HFFc6 (cell line): ENCODE data around the gene GZMM. TPM values are rescaled to one million over a fixed set of nuclear protein-coding genes. Genes with fewer than 3 reads are reported as not detected.

Experiments used
- DNase-seq: peaks from one replicate; pipeline ENCODE4 v3.0.0-alpha.2; 2018
- H3K27ac Mint-ChIP-seq: 2 replicates; pipeline ENCODE4 v1.8.0; 2020; ENCODE audit warnings: mild to moderate bottlenecking, mixed read lengths
- H3K27me3 Mint-ChIP-seq: 2 replicates; pipeline ENCODE4 v1.8.0; 2021; ENCODE audit warnings: mild to moderate bottlenecking, moderate library complexity, mixed read lengths; ENCODE audit not compliant: insufficient read depth
- H3K36me3 Mint-ChIP-seq: 2 replicates; pipeline ENCODE4 v1.8.0; 2021; ENCODE audit warnings: low read depth, mixed read lengths
- H3K4me1 Mint-ChIP-seq: 2 replicates; pipeline ENCODE4 v1.8.0; 2020; ENCODE audit warnings: low read depth, mixed read lengths
- H3K4me3 Mint-ChIP-seq: 2 replicates; pipeline ENCODE4 v1.8.0; 2020; ENCODE audit warnings: mild to moderate bottlenecking, moderate library complexity, mixed read lengths
- H3K9me3 Mint-ChIP-seq: 2 replicates; pipeline ENCODE4 v1.8.0; 2020; ENCODE audit warnings: mild to moderate bottlenecking, mixed read lengths
- CTCF ChIP-seq: fragments of 200-600 bp; sonication (generic); IDR thresholded peaks from 2 replicates; pipeline ENCODE4 v1.5.0; 2021; ENCODE audit warnings: antibody characterized with exemption, mild to moderate bottlenecking
- total RNA-seq, 6 experiments: library from RNA; stranded (reverse); fragmentation: NEBNext Ultra II Directional; extraction: Animal tissue kit (Norgen Biotek cat#: 25700); gene quantifications; 2 replicates in 1 of 6; 3 replicates in 5 of 6; pipeline ENCODE4 v1.2.3, GENCODE V29; 2021

Gene GZMM
- total RNA-seq, 6 experiments from 2014 or later = 0.24 TPM; not detected in 5

- no peak for DNase-seq
- Mint-ChIP-seq H3K27me3 (peaks cover 14% of the 10 kb centered on the region), H3K9me3 (no peaks in the 10 kb centered on the region), H3K4me3 (no peak overlapping the region), H3K36me3 (no peaks in the 10 kb centered on the region), H3K27ac (no peak overlapping the region), H3K4me1 (peaks cover 17% of the 10 kb centered on the region)
- no peak for TF ChIP-seq CTCF
Observed at GRCh38 chr19:590750-591098, 46.9 kb downstream of the GZMM start.

- Mint-ChIP-seq H3K4me1 (peaks cover 14% of the 10 kb centered on the region), H3K36me3 (no peaks in the 10 kb centered on the region), H3K4me3 (no peak overlapping the region; the same call in 1 of the 2 replicates), H3K27ac (no peak overlapping the region), H3K27me3 (peaks cover 12% of the 10 kb centered on the region), H3K9me3 (no peaks in the 10 kb centered on the region)
- no peak for DNase-seq
- TF ChIP-seq CTCF = no peak
Observed at GRCh38 chr19:591099-591958, 47.5 kb downstream of the GZMM start.

GRCh38 chr19:592101-592500, 48.2 kb downstream of the GZMM start:
- no peaks in the 10 kb centered on the region for H3K9me3 Mint-ChIP-seq
- DNase-seq = no peak
- no peak overlapping the region for H3K4me3 Mint-ChIP-seq
- no peak overlapping the region for H3K27ac Mint-ChIP-seq
- H3K36me3 Mint-ChIP-seq = no peaks in the 10 kb centered on the region
- H3K27me3 Mint-ChIP-seq = peaks cover 12% of the 10 kb centered on the region
- TF ChIP-seq CTCF = no peak
- H3K4me1 Mint-ChIP-seq = peaks cover 6% of the 10 kb centered on the region

- peaks cover 2% of the 10 kb centered on the region; the same call in 1 of the 2 replicates for H3K4me1 Mint-ChIP-seq
- peaks cover 12% of the 10 kb centered on the region for H3K27me3 Mint-ChIP-seq
- H3K9me3 Mint-ChIP-seq = no peaks in the 10 kb centered on the region
- no peak overlapping the region for H3K4me3 Mint-ChIP-seq
- no peaks in the 10 kb centered on the region for H3K36me3 Mint-ChIP-seq
- no peak for DNase-seq
- TF ChIP-seq CTCF = no peak
- no peak overlapping the region for H3K27ac Mint-ChIP-seq
Observed at GRCh38 chr19:593055-593454, 49.2 kb downstream of the GZMM start.

- peaks cover 12% of the 10 kb centered on the region for H3K27me3 Mint-ChIP-seq
- no peak for DNase-seq
- H3K36me3 Mint-ChIP-seq = no peaks in the 10 kb centered on the region
- H3K27ac Mint-ChIP-seq = no peak overlapping the region
- H3K4me3 Mint-ChIP-seq = no peak overlapping the region
- no peaks in the 10 kb centered on the region for H3K9me3 Mint-ChIP-seq
- no peaks in the 10 kb centered on the region for H3K4me1 Mint-ChIP-seq
- no peak for TF ChIP-seq CTCF
Observed at GRCh38 chr19:593505-593904, 49.7 kb downstream of the GZMM start.
